Measurements from ENCODE around the gene SELENOK. TPM values are rescaled to one million over a fixed set of nuclear protein-coding genes. Genes with fewer than 3 reads are reported as not detected.
A peak's percentile ranks its signal among the peaks of the same experiment; 100 is the strongest.

The SELENOK gene
- total RNA-seq, 1 donor from 2014 or later = 68.5 TPM

DNA sequence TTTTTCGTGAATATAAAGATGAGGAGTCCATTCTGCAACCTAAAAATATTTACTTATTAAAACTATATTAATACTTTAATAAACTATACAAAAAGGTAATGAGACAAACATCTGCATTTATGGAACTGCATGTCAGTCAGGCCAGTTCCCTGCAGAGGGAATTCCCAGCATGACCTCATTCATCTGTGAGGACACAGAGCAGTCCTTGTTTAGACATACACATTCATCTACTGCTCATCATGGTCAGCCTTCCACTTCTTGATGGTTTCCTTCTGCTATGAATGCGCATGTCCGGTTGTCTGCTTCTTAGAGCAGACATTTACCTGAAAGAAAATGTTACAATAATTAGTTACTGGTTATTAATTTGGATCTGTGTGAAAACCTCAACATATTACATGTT lies 6.4 kb downstream of the SELENOK start:
- DNase-seq (ENCODE audit: low spot score in 2 of 2) = no peak
- FAIRE-seq = no peak

DNA sequence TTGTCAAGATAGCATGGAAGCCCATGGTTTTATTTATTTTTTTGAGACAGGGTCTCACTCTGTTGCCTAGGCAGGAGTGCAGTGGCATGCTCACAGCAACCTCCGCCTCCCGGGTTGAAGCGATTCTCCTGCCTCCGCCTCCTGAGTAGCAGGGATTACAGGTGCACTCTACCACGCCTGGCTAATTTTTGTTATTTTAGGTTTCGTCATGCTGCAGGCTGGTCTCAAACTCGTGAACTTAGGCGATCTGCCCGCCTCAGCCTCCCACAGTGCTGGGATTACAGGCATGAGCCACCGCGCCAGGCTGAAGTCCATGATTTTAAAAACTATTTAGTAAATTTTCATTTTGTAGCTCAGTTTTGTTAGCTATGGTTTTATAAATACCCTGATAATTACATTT lies 7.0 kb downstream of the SELENOK start:
- no peak for FAIRE-seq
- no peak for DNase-seq (ENCODE audit: low spot score in 2 of 2)

DNA sequence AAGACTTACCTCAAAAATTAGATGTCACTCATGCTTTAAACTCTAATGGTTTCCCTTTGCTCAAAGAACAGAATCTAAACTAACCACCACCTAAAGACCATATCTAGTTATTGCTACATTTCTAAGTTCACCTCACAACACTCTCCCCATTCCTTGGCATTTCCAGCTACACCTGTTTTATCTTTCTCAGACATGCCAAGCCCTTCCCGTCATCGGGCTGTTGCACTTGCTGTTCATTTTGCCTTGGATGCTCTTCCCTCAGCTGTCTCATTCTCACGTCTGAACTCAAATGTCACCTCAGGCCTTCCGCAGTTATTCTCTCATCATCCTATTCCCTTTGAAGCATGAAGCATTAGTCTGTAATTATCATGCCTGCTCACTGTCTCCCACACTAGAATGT lies 8.7 kb downstream of the SELENOK start:
- DNase-seq (ENCODE audit: low spot score in 2 of 2) (no peak), FAIRE-seq (no peak)

DNA sequence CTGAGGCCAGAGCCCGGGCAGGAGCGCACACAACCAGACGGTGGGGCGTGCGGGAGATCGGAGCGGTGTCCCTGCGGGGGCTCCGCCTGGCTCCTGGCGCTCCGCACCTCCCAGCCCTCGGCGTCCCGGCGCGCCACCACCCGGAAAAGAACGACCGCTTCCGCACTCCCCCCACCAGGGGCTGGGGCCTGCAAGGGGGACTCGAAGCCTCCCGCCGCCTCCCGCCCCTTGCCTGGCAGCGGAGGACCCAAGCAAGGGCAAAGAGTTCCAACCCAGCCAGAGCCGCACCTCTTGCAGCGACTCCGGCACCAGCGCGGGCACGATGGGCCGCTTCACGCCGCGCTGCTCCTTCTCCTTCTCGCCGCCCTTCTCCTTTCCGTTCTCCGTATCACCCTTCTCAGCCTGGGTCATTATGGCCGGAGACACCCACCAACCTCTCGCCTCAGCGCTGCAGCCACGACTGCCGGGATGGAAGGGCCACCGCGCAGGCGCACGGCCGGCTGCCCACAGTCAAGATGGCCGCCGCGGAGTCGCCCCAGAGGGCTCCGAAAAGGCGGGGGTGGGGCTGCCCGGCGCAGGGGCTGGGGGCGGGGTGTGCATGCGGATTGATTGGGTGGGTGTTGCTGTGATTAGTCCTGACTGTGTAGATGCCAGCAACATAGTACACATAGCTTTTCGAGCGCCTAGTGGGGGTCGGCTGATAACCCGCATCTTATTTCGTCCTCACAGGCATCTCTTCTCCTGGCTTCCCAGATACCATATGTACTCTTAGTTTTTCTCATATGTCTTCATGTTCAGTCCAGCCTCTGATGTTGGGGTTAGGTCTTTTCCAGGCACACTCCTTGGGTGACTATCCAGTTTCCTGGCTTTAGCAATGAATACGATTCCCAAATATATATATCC lies 9.7 kb downstream of the SELENOK start, which contains the start of gene ACTR8:
Gene ACTR8 (minus strand): TSS at position 462 of the 903 bp plus-strand sequence. CDS start 51 bp downstream, at position 411.
- DNase-seq (ENCODE audit: low spot score in 2 of 2) (peak; percentile 87 to 88), FAIRE-seq (no peak)

DNA sequence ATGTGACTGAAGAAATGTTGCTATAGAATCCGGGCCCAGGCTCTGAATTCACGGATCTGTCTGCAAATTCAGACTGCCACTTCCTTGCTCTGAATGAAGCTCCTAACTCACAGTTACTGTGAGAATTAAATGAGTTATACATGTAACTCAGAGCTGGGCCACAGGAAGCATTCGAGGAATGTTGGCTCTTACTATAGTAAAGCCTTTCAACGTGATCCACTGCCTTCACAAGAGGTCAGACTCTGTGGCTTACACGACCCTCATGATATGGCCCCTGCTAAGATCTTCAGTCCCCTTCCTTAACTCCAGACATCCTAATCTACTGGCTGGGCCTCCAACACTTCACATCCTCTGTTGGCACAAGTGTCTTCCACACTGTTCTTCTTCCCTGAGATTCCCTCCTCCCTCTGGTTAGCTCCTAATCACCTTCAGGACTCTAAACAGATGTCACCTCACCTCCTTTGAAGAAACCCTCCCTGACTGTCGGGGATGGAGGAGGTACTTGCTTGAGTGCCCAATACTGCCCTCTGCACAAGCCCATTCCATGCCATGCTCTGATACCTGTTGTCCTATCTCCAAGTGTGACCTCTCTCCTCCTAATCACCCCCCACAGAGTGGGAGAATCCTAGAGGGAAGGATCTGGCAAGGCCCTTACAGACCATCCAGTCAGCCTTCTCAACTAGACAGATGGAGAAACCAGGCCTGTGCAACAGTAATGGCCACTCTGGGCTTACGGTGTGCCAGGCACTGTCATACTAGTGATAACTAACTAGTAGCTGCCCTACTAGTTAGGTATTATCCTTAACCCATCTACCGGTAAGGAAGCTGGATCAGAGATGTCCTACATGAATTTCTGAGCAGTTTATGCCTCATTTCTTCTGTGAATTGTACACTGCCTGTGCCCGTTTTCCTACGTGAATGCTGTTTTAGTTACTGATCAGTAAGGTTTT lies 11.0 kb downstream of the SELENOK start:
- FAIRE-seq (no peak), DNase-seq (ENCODE audit: low spot score in 2 of 2) (no peak)

DNA sequence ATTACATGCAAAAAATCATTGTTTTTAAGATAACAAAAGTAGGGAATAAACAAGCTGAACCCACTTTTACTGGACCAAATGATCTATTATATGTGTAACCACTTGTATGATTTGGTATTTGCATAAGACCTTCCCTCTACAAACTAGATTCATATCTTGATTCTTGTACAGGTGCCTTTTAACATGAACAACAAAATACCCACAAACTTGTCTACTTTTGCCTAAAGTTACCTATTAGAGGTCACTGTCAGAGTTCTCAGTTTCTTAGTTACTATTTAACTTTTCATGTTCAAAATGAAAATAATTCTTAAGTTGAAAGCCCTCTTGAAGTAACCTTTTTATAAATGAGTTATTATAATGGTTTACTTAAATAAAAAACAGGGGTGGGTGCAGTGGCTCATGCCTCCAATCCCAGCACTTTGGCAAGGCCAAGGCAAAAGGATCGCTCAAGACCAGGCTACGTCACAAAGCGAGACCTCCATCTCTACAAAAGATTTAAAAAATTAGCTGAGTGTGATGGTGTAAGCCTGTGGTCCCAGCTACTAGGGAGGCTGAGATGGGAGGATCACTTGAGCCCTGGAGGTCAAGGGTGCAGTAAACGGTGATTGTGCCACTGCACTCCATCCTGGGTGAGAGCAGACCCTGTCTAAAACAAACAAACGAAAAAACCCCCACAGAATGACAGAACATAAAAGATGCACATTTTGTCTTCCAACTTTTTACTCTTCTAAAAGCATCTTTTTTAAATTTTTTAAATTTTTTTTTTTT lies 25.7 kb downstream of the SELENOK start:
- DNase-seq (ENCODE audit: low spot score in 2 of 2) (no peak), FAIRE-seq (no peak)

DNA sequence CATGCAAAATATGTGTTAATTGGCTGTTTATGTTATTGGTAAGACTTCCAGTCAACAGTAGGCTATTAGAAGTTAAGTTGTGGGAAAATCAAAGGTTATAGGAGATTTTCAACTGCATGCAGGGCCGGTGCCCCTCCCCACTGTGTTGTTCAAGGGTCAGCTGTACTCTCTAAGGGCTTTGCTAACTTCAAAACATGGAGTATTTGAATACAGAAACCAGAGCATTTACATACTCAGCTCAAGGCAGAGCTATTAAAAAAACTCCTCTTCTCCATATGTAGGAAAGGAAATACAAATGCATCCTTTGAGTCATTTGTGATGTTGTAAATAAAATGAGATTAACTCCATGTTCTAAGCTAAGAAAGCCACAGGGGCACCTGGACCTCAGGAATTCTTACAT lies 28.5 kb downstream of the SELENOK start:
- FAIRE-seq (no peak), DNase-seq (ENCODE audit: low spot score in 2 of 2) (no peak)

DNA sequence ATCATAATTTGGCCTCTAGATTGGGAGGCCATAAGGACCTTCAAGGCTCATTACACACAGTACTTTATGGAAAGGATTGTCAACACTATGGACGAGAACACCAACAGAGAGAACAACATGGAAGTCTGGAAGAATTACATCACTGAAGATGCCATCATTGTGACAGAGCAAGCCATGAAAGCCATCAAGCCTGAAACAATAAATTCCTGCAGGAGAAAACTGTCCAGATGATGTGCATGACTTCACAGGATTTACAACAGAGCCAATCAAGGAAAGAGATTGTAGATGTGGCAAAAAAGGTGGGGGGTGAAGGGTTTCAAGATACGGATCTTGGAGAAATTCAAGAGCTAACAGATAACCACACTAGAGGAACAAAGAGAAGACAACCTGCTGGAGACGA lies 29.4 kb downstream of the SELENOK start:
- no peak for DNase-seq (ENCODE audit: low spot score in 2 of 2)

DNA sequence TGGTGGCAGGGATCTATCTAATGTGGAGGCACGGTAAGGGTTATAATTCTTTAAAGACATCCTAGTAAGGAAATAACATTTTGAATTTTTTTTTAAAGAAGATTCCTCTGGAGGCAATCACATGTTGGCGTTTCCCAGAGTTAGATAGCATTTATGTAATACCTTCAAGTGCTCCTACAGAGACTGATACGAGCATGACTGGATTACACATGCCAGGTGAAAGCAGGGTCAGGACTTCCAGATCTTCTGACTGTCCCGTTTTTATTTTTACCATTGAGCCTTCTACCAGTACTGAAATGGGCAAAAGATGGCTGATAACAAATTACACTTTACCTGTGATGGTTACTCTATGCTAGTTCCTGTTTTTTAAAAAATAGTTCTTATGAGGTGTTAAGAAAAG lies 31.5 kb downstream of the SELENOK start:
- FAIRE-seq (no peak), DNase-seq (ENCODE audit: low spot score in 2 of 2) (no peak)

More for the DNA sequence above, 29.4 kb downstream of the SELENOK start:
- no peak for FAIRE-seq

DNA sequence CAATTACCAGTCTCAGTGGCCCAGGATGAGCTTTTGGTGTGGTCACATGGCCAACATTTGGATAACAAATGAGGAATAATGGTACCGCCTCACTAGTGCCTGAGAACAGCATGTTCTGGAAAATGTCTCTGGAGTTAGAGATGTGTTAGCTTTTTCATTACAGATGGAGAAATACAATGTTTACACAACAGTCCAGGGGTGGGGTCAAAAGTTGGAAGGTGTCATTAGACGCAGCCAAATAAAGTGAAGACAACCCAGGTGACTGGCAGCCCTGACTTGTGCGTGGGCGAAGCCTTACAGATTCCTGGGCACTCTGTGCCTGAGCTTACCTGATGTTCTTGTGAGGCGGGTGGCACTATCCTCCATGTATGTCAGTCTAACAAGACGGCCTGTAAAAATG lies 32.5 kb downstream of the SELENOK start:
- FAIRE-seq = no peak

DNA sequence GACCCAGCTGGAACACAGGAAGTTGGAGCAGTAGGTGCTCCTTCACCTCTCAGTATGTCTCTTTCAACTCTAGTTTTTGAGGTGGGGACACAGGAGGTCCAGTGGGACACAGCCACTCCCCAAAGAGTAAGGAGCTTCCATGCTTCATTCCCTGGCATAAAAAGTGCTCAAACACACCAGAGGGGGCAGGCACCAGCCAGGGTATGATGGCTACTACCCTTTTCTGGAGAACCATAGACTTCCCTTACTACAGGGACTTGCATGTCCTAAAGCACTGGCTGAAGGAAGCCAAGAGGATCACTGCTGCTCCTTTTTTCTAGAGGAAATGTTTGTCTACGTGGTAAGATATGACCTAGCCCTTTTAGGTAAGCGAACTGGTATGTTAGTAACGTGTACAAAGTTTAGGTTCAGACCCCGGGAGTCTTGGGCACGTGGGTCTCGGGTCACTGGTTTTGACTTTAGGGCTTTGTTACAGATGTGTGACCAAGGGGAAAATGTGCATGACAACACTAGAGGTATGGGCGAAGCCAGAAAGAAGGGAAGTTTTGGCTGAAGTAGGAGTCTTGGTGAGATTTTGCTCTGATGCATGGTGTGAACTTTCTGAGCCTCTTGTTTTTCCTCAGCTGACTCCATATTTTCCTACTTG lies 33.4 kb downstream of the SELENOK start:
- FAIRE-seq = no peak
- no peak for DNase-seq (ENCODE audit: low spot score in 2 of 2)

More for the DNA sequence above, 32.5 kb downstream of the SELENOK start:
- DNase-seq (ENCODE audit: low spot score in 2 of 2) = no peak

DNA sequence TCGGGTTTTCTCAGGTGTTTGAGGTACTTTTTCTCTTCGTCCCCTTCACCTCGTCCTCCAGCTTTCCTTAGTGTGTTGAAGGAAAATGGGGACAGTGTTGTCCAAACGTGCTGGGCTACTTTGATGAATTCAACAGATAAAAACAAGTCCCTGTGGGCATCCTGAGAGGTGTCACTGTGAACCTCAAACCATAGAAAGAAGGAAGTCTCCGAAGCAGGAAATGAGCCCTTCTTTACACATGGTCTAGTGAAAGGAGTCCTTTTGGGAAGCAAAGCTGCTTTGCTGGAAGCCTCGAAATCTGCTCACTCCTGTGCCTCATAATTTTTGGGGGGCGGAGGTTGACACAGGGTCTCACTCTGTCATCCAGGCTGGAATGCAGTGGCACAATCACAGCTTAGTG lies 34.7 kb downstream of the SELENOK start:
- no peak for DNase-seq (ENCODE audit: low spot score in 2 of 2)
- FAIRE-seq = no peak

DNA sequence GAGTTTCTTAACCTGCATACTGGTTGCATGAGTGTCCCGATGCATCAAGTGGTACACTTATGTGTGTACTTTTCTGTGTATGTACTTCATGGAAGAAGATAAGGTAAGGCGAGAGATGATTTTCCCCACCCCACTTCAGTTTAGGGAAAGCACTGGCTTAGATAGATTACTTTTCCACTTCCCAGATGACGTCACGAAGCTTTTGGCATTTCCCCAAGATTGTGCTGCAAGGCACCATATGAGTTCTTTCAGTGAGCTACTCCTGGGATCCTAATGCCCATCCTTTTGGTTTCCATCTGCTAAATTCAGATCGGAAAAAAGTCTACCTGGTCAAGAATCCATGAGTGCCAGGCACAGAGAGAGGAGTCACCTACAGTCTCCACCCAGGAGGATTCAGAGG lies 40.8 kb downstream of the SELENOK start:
- FAIRE-seq = no peak
- DNase-seq (ENCODE audit: low spot score in 2 of 2) = no peak

DNA sequence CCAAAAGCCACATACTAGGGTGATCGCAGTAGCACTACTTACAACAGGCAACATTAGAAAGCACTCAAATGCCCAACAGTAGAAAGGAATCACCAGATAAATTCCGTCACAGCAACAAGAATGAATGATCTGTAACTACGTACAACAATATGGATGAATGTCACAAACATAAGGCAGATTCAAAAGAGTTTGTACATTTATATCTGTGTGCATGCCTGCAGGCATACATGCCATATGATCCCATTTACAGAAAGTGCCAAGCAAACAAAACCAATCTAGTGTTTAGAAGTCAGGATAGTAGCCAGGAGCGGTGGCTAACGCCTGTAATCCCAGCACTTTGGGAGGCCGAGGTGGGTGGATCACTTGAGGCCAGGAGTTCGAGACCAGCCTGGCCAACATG lies 41.7 kb downstream of the SELENOK start:
- no peak for FAIRE-seq
- no peak for DNase-seq (ENCODE audit: low spot score in 2 of 2)

DNA sequence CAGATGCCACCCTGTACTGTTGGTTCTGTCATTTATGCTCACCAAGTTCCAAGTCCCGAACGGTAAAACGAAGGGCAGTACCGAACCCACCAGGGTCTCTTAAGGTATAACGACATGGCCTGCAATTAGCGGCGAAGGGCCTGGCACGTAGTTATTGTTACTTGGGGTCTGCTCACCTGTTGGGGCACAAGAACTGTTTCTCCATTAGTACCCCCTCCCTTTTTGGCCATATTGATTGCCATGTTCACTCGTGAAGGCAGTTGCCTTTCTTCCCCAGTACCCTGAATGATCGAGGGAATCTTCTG lies 44.9 kb downstream of the SELENOK start:
- no peak for FAIRE-seq
- DNase-seq (ENCODE audit: low spot score in 2 of 2) = no peak

DNA sequence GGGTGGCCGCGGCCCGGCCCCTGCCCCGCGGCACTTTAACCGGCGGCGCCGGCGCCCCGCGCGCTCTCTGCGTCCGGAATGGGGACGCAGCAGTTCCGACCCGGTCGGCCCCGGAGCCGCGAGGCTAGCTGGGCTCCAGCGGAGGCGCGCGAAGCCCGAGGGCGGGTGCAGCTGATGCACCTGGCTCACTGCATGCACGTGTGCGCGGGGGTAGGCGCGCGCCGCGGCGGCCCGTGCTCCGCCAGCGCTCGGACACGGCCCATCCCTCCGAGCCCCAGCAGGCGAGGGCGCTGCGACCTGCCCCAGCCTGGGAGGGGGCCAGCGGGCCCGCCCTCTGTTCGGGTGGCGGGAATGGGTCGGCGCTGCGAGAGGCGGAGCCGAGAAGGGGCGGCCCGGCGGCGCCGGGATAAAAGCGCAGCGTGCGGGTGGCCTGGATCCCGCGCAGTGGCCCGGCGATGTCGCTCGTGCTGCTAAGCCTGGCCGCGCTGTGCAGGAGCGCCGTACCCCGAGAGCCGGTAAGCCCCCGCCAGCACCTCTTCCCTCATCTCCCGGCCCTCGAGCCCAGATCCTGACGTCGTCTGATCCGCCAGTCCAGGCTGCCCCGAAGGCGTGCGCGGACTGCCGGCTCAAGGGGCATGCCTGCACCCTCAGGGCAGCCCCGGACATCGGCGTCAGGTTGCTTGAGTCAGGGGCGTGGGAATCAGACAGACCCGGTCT lies 45.4 kb downstream of the SELENOK start, which contains the start of the genes CHDH and IL17RB:
Gene CHDH (minus strand): TSS at position 286 of the 717 bp plus-strand sequence. CDS start 22,411 bp downstream, outside the sequence.
Gene IL17RB (plus strand): TSS at position 435 of the 717 bp plus-strand sequence. CDS start 21 bp downstream, at position 456.
- DNase-seq (ENCODE audit: low spot score in 2 of 2) (peak; percentile 84 to 86), FAIRE-seq (no peak)

DNA sequence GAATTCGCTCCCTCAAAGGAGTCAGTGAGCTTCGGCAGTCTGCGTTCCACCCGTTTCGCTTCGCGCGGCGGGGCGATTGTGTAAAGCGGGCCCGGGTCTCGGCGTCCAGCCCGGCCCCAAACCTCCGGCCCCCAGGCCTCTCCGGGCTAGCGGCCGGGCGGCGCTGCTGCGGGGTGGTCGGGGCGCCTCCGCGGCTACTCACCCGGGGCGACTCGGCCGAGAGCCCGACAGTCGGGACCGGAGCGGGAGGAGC lies 45.9 kb downstream of the SELENOK start:
- peak in 1 of 2 donors; percentile 25 for DNase-seq (ENCODE audit: low spot score in 2 of 2)
- FAIRE-seq = no peak

DNA sequence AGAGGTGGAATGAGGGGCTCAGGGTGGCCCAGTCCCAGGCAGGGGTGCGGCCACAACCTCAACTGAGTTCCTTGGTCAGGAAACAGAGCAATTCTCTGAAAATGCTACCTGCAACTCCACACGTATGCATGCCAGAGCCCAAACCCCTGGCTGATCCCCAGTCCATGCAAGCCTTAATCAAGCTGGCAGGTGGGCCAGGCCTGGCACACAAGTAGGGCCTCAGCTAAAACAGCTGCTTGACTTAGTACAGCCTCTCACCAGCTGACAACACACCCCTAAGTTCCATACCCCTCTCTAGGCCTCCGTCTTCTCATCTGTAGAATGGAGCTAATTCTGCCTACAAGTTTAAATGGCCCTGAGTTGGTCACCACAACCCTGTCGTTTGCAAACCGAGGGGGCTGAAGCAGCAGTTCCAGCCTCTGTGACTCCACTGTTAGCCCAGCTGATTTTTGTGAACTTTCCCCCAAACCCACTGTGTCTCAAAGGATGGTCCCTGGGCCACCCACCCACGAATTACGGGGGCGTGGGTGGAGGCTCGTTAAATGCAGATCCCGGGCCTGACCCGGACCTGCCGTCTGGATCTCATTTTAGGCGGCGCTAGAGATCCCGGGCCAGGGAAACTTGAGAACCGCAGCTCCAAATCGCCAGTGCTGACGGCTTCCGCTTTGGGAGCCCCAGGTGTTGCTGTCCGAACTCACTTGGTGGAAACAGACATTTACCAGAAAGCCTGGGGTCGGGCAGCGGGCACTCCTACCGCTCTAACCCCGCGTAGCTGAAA lies 46.4 kb downstream of the SELENOK start:
- DNase-seq (ENCODE audit: low spot score in 2 of 2) = peak; percentile 55 to 66
- FAIRE-seq = no peak

All from frontal cortex (tissue), 4 donors.